SK-N-MC (cell line): Measurements from ENCODE around the gene TNRC6B.

Experiments
- DNase-seq: peaks from one replicate; pipeline ENCODE4 v3.0.0-alpha.2; 2011; ENCODE audit warnings: low read depth, low spot score
- H3K27ac ChIP-seq: fragments of 200-600 bp; sonication (generic); 2 replicates; pipeline ENCODE4 v1.5.1; 2016; ENCODE audit warnings: mixed run types
- H3K36me3 ChIP-seq: fragments of 200-600 bp; sonication (generic); 2 replicates; pipeline ENCODE4 v1.6.1; 2017; ENCODE audit warnings: antibody characterized with exemption, low read length, mixed read lengths; ENCODE audit not compliant: insufficient read depth
- H3K4me3 ChIP-seq: fragments of 200-600 bp; sonication (generic); 2 replicates; pipeline ENCODE4 v1.5.1; 2016
- H3K9ac ChIP-seq: fragments of 200-600 bp; sonication (generic); 2 replicates; pipeline ENCODE4 v1.8.0; 2017; ENCODE audit warnings: mixed run types, mixed read lengths; ENCODE audit not compliant: insufficient read length
- H3K9me3 ChIP-seq: fragments of 200-600 bp; sonication (generic); 2 replicates; pipeline ENCODE4 v1.6.1; 2017; ENCODE audit warnings: low read depth, mild to moderate bottlenecking, antibody characterized with exemption, low read length, moderate library complexity, mixed read lengths
- EZH2 ChIP-seq: fragments of 200-600 bp; sonication (generic); IDR thresholded peaks from one replicate; pipeline ENCODE4 v1.6.1; 2017; ENCODE audit warnings: antibody characterized with exemption
- FOXP2 ChIP-seq: optimal IDR thresholded peaks from 2 replicates; pipeline ENCODE3; 2011; ENCODE audit warnings: mild to moderate bottlenecking, moderate library complexity; ENCODE audit not compliant: insufficient read depth; ENCODE audit errors: extremely low read length, control extremely low read depth
- POLR2AphosphoS5 ChIP-seq: IDR thresholded peaks from 2 replicates; pipeline ENCODE4 v1.6.1; 2012; ENCODE audit warnings: mild to moderate bottlenecking, low read depth, low read length, borderline replicate concordance

The TNRC6B gene

DNA sequence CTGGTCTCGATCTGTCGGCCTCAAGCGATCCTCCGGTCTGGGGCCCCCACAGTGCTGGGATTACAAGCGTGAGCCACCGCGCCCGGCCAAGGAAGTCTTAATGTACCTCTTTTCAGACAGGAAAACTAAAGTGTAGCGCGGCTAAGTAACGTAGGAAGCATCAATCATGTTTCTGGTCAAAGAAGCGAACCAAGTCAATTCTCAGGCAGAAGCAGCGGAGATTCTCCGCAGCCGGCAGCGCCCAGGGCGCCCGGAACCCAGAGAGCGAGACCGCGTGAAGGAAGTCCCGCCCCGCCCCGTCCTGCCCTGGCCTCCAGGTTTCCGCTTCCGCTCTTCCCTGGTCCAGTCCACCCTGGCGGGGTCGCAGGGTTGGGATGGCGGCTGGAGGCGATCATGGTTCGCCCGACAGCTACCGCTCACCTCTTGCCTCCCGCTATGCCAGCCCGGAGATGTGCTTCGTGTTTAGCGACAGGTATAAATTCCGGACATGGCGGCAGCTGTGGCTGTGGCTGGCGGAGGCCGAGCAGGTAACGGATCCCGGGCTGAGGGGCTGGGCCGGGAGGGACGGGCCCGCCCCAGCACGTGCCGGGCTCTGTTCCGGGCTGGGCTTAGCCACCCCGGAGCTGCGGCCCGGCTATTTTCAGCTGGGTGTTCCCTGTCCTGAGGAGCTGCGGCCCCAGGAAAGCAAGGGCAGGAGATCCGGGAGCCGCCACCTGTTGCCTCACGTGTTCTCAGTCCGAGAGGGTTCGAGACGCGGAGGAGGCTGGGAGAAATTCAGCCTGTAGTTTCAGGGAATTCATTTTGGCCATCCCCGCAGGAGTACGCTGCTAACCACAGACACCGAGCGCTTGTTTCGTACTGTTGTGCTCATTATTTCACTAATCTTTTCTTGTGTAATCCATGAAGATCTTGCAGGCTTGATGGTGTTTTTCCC, 168.7 kb downstream of the TNRC6B start, which contains the start of gene ADSL:
Gene ADSL, plus strand, starts transcription at position 316 of the 934 bp plus-strand sequence. Its CDS starts 59 bp downstream, at position 375.
- no peaks in the 10 kb centered on the region for H3K9me3 ChIP-seq
- H3K36me3 ChIP-seq, result peaks cover 27% of the 10 kb centered on the region
- H3K4me3 ChIP-seq, result peak within 1 kb of the TSS; percentile 95
- H3K27ac ChIP-seq, result peak within 1 kb of the TSS; percentile 90
- peak within 1 kb of the TSS; percentile 91 for H3K9ac ChIP-seq
- no peak for TF ChIP-seq EZH2
- TF ChIP-seq FOXP2, result peak; percentile 12
- peak; percentile 97 for TF ChIP-seq POLR2AphosphoS5
- no peak for DNase-seq

DNA sequence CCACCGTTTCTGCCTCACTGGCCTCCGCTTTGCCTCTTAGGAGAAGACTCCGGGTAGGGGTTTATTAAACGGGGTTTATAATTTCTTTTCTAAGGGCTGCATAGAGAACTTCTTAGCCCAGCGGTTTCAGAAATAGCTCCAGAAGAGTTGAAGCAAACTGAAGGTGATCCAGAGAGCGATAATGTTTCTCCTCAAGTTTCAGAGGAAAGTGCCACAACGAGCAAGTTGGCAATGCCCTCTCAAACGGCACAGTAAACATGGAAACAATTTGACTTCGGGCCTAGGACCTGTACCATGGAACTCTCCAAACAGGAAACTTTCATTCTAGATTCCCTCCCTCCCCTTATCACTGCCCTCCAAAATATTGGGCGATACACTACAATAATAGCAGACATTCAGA, 169.6 kb downstream of the TNRC6B start:
- TF ChIP-seq POLR2AphosphoS5 (no peak), EZH2 (no peak), FOXP2 (no peak)
- no peak for DNase-seq
- peaks cover 35% of the 10 kb centered on the region for H3K36me3 ChIP-seq
- peak overlapping the region; percentile 95 for H3K4me3 ChIP-seq
- no peaks in the 10 kb centered on the region for H3K9me3 ChIP-seq
- peak overlapping the region; percentile 91 for H3K9ac ChIP-seq
- peak overlapping the region; percentile 90; the same call in 1 of the 2 replicates for H3K27ac ChIP-seq

GRCh38 chr22:40348025-40348658, 170.4 kb downstream of the TNRC6B start:
- H3K9me3 ChIP-seq, result no peaks in the 10 kb centered on the region
- peaks cover 44% of the 10 kb centered on the region for H3K36me3 ChIP-seq
- TF ChIP-seq FOXP2, result no peak
- no peak for TF ChIP-seq EZH2
- TF ChIP-seq POLR2AphosphoS5, result no peak
- DNase-seq, result no peak
- H3K4me3 ChIP-seq, result peak overlapping the region; percentile 95
- H3K27ac ChIP-seq, result no peak overlapping the region
- H3K9ac ChIP-seq, result peak overlapping the region; percentile 91

GRCh38 chr22:40352763-40353162, 175.0 kb downstream of the TNRC6B start:
- Histone ChIP-seq H3K4me3 (no peak overlapping the region), H3K27ac (no peak overlapping the region), H3K9me3 (no peaks in the 10 kb centered on the region), H3K9ac (no peak overlapping the region), H3K36me3 (peaks cover 74% of the 10 kb centered on the region)
- no peak for DNase-seq
- TF ChIP-seq FOXP2 (no peak), EZH2 (no peak), POLR2AphosphoS5 (no peak)

GRCh38 chr22:40361100-40361499, 183.4 kb downstream of the TNRC6B start:
- peaks cover 87% of the 10 kb centered on the region for H3K36me3 ChIP-seq
- H3K9ac ChIP-seq, result no peak overlapping the region

DNA sequence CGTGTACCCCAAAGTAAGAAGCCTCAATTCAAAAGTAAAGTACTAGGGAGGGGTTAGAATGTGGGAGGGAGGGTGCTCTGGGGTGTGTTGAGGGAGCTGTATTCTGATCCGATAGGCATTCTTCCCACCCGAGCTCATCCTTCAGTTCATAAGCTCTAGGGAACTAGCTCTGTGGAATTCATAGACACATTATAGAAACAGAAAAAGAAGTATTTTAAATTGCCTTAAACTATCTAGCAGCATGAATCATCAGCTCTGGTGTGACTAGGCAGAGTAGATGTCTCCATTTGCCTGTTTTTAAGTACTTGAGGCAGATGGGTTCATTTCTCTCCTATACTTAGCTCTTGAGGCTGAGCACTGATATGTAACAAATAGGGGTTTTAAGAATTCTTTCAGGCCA, 185.3 kb downstream of the TNRC6B start:
- H3K36me3 ChIP-seq, result peaks cover 96% of the 10 kb centered on the region
- no peak for DNase-seq

More at GRCh38 chr22:40361100-40361499, 183.4 kb downstream of the TNRC6B start:
- TF ChIP-seq EZH2 (no peak), POLR2AphosphoS5 (no peak), FOXP2 (no peak)
- no peak for DNase-seq
- H3K4me3 ChIP-seq, result no peak overlapping the region
- H3K27ac ChIP-seq, result no peak overlapping the region
- H3K9me3 ChIP-seq, result no peaks in the 10 kb centered on the region

GRCh38 chr22:40364431-40364830, 186.7 kb downstream of the TNRC6B start:
- Histone ChIP-seq H3K36me3 (peaks cover 89% of the 10 kb centered on the region), H3K4me3 (no peak overlapping the region), H3K9ac (no peak overlapping the region), H3K9me3 (no peaks in the 10 kb centered on the region), H3K27ac (no peak overlapping the region)
- DNase-seq, result no peak
- TF ChIP-seq FOXP2 (no peak), EZH2 (no peak), POLR2AphosphoS5 (no peak)

More for the DNA sequence above, 185.3 kb downstream of the TNRC6B start:
- Histone ChIP-seq H3K27ac (no peak overlapping the region), H3K9ac (no peak overlapping the region), H3K4me3 (no peak overlapping the region), H3K9me3 (no peaks in the 10 kb centered on the region)
- TF ChIP-seq POLR2AphosphoS5, result no peak
- TF ChIP-seq EZH2, result no peak
- no peak for TF ChIP-seq FOXP2

DNA sequence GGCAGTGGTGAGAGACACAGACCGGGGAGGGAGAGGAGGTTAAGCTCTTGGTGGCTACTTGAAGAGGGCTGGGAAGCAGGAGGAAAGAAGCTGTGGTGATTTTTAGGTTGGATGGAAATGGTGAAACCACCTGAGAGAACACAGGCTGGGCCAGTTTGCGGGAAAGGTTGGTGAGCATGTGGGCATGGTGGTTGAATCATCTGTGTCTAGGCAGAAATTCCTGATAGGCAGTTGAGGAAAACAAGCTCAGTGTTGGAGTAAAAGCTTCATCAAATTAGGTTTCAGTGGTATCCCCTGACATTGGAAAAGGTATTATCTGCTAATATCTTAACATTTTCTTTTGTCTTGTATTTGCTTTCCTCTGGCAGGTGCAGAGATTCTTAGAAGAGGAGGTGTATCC, 188.3 kb downstream of the TNRC6B start:
- no peak overlapping the region for H3K9ac ChIP-seq
- no peak for TF ChIP-seq EZH2
- TF ChIP-seq FOXP2, result no peak
- TF ChIP-seq POLR2AphosphoS5, result no peak
- H3K36me3 ChIP-seq, result peaks cover 74% of the 10 kb centered on the region
- no peak overlapping the region for H3K4me3 ChIP-seq
- no peak for DNase-seq
- no peaks in the 10 kb centered on the region for H3K9me3 ChIP-seq
- H3K27ac ChIP-seq, result no peak overlapping the region
